Activated CD4-positive, alpha-beta T cell treated with anti-CD3 and anti-CD28 coated beads for 1 hour (primary cell): ENCODE data around the gene AK6.
"Not testable (repeated sequence)": the region's sequence is repeated elsewhere in the genome, so short reads cannot be mapped to it uniquely, and the experiment has no call there.

Experiments used
- DNase-seq: peaks from one replicate; pipeline ENCODE4 v3.0.0-alpha.2; 2020

The AK6 gene

DNA sequence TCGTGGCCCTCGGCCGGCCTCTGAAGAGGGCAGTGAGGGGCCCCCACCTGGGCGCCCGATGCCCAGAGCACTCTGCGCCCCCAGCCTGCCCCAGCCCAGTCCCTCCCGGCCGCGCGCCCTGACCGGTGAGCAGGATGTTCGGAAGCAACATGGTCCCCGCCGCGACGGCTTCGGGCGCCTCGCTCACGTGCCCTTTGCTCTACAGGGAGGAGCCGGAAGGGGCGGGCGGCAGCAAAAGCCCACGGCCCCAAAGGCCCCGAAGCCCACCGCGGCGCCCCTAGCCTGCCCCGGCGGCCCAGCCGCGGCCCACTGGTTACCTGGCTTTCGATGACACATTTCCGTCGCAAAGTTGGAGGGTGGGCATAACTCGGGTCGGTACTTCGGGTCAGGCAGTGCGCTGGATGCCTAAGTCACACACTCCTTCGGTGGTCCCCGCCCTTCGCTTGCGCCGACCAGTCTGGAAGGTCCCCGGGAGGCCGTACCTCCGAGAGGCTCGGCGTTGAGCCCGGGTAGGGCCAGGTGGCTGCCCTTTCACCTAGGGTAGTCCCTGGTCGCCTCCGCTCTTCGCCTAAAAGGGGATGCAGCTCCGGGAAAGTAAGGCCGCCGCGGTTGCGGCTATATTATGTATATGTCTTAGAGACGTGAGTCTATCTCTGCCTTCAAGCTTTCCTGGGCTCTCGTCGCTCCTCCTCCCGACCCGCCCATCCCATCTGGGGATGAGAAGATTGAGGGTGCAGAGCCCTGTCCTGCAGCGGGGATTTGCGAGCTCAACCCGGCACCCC, at the start of gene AK6, which contains the start of the genes RAD17 and TAF9:
Gene AK6 (minus strand): TSS at position 181 of the 782 bp plus-strand sequence. CDS start 30 bp downstream, at position 151.
Gene RAD17 (plus strand): TSS at position 479 of the 782 bp plus-strand sequence. CDS start 2,391 bp downstream, outside the sequence.
Gene TAF9 (minus strand): TSS at position 181 of the 782 bp plus-strand sequence. CDS start 3,783 bp downstream, outside the sequence.
- peak; percentile 84 for DNase-seq

DNA sequence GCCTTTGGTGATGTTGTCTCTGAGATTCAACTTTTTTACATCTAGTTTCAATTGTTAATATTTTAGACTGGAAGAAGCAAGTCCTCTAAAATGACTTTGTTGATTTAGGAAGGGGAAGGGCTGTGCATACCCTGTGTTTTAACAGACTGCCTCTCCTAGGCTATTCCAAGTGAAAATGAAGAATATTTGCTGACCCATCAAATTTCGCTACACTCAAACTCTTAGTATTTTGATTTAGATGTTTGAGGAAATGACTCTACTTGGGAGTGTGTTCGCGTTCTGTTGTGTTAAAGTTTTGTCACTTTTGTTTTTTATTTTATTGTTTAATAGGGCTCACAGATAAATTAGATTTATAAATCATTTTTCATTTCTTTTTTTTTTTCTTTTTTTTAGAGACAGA, 49.2 kb upstream of the AK6 start:
- DNase-seq: no peak

DNA sequence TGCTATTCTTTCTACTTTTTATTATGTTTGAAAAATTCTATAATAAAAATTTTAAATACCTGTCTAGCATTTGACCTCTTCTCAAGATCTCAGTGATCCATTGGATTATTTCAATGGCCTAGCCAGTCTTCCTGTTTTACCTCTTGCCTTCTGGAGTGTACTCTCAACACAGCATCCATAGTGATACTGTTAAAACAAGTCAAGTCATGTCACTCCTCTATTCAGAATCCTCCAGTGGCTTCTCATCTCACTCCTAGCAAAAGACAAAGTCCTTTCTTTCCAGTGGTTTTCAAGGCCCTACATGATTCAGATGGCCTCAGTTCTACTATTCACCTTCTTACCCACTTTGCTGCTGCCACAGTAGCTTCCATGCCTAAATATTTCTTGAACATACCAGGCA, 47.4 kb upstream of the AK6 start:
- no peak for DNase-seq

DNA sequence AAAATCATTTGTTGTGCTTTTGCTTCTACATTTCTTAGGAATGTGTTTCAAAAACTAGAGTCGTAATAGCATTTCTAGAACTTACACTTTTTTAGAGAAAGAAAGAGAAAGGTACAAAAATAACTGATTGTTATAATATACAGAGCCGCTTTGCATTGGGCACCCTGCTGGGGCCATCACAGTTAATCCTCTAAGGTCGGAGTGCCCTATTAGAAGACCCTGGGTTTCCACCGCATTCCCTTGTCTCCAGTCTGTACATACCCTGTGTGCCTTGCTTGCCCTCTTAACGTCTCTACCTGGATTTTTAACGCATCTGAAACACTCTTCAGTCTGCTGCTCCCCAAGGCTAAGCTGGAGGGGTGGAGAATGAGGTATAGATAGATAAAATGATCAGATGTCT, 46.9 kb upstream of the AK6 start:
- DNase-seq: no peak

DNA sequence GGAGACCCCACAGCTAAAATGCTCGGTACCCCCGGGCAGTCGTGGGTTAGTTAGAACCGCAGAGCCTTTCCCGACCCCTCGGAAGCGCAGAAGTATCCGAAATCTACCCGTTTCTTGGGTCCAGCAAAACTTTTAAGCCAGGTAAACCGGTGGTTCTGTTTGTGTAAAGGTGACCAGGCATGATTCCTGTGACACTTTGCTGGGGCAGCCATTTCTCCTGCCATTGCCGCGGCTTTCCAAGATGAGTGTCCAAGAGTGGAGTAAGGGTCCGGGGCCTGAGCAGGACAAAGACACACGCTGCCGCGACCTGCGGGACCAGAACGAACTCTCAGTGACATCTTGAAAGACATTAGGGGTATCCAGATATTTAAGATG, 46.3 kb upstream of the AK6 start:
- DNase-seq: no peak

DNA sequence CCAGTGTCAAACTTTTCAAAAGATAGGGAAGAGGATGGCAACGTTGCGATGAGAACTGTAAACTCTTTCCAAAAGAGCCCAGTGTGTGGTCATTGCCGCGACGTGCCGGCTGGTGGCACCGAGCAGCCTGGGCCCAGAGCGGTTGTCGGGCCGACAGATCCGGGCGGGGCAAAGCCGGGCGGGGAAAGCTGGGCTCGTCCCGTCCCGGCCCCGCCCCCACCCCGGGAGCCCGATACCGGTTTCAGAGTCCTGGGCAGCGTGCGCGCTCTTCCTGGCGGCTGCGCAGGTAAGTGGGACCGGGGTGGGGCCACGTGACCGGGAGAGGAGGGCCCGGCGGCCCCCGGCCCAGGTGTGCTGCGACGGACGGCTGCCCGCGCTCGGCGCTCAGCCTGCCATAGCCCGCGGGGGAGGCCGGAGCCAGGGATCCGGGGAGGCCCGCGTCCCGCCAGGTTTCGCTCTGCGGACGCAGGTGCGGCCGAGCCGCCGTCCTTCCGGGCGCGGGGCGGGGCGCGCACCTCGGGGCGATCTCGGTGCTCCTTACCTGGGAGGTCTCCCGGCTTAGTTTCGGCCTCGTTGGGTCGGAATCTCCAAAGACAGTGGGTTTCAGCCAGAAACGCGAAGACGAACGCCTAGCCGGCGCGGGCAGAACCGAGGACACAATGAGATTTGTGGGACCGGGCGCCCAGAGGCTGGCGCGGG, 45.7 kb upstream of the AK6 start, which contains the start of gene MARVELD2:
Gene MARVELD2 (plus strand): TSS at position 232 of the 699 bp plus-strand sequence. CDS start 4,270 bp downstream, outside the sequence.
- DNase-seq: peak; percentile 30

DNA sequence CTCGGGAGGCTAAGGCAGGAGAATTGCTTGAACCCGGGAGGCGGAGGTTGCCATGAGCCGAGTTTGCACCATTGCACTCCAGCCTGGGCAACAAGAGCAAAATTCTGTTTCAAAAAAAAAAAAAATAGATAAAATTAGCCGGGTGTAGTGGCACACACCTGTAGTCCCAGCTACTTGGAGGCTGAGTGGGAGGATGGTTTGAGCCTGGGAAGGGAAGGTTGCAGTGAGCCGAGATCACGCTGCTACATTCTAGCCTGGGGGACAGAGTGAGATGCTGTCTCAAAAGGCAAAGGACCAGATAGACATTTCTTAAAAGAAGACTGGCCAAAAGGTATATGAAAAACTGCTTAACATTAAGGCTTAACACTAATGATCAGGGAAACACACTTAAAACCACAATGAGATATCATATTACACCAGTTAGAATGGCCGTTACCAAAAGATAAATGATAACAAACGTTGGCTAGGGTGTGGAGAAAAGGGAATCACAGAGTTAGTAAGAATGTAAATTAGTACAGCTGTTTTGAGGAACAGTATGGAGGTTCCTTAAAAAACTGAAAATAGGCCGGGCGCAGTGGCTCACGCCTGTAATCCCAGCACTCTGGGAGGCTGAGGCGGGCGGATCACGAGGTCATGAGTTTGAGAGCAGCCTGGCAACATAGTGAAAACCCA, 35.5 kb upstream of the AK6 start:
- no peak for DNase-seq

- DNase-seq: no peak
These were observed 9.1 kb upstream of the AK6 start for GRCh38 chr5:69378376-69378775.

- DNase-seq: no peak
These were observed 5.7 kb upstream of the AK6 start for GRCh38 chr5:69374911-69375446.

GRCh38 chr5:69372394-69372793, 3.1 kb upstream of the AK6 start:
- no peak for DNase-seq

GRCh38 chr5:69370335-69370734, 1.0 kb upstream of the AK6 start:
- DNase-seq: not testable (repeated sequence)

- DNase-seq: no peak
These were observed 621 bp downstream of the AK6 start for GRCh38 chr5:69368458-69369339.

- DNase-seq: no peak
These were observed 1.5 kb downstream of the AK6 start for GRCh38 chr5:69367697-69368279.

GRCh38 chr5:69364850-69365249, 4.5 kb downstream of the AK6 start:
- no peak for DNase-seq

- DNase-seq: no peak
These were observed 4.9 kb downstream of the AK6 start for GRCh38 chr5:69364414-69364813.

GRCh38 chr5:69360442-69360841, 8.9 kb downstream of the AK6 start:
- no peak for DNase-seq

- DNase-seq: no peak
These were observed 9.6 kb downstream of the AK6 start for GRCh38 chr5:69359699-69360098.

GRCh38 chr5:69350664-69351063, 18.7 kb downstream of the AK6 start:
- no peak for DNase-seq

GRCh38 chr5:69343083-69343482, 26.2 kb downstream of the AK6 start:
- no peak for DNase-seq

DNA sequence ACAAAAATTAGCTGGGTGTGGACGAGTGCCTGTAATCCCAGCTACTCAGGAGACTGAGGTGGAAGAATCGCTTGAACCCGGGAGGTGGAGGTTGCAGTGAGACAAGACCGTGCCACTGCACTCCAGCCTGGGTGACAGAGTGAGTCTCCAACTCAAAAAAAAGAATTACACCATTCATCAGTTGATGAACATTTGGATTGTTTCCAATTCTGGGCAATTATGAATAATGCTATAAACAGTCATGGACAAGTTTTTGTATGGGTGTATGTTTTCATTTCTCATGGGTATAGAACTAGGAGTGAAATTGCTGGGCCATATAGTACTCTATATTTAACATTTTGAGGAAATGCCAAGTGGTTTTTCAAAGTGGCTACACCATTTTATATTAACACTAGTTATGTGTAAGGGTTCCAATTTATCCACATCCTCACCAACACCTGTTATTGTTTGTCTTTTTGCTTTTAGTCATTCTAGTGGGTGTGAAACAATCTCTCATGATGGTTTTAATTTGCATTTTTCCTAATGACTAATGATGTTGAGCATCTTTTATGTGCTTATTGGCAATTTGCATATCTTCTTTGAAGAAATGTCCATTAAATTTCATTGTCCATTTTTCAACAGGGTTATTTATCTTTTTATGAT, 27.7 kb downstream of the AK6 start:
- no peak for DNase-seq

DNA sequence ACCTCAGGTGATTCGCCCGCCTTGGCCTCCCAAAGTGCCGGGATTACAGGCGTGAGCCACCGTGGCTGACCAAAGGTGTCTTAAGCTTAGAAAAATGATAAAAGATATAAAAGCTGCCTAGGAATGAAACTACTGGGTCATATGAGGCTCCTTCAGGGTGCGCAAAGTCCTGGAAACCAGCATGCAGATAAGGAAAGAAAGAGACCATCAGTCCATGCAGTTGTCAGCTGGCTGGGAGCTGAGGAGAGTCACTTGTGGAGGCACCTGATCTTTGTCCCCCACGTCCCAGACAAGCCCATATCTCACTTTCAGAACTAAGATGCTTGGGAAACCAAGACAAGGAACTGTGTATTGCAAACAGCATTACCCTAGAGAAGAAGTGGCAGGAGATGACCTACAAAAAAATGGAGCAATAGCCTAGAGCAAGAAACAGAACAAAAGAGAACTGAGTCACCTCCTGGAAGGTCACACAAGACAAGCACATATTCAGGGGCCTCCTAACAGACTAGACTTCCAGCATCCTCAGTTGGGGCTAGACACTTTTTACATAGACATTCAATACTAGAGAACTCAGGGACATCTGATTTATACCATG, 33.9 kb downstream of the AK6 start:
- no peak for DNase-seq
